ENCODE results near the gene MALRD1. TPM values are rescaled to one million over a fixed set of nuclear protein-coding genes. Genes with fewer than 3 reads are reported as not detected.

MALRD1 gene
- total RNA-seq (2014; rRNA removed; shearing (Covaris generic)) (0.13 TPM in 1 of 2 replicates, not detected in the other), polyA plus RNA-seq (2016; fragmentation: Nextera tagmentation; extraction: Ambion mirVana) (0.45 and 0.49 TPM in 2 replicates)

GRCh38 chr10:19048489-19048888 lies at the start of gene MALRD1:
Gene MALRD1 (plus strand): TSS chr10:19048801. CDS start chr10:19048939, 138 bp downstream.
- WGBS, 2 experiments (ENCODE audit: low coverage in 1 of 2, low lambda C conversion rate in 2 of 2, missing lambda C conversion rate in 2 of 2) = 78 to 81% methylated on average over 1 of the region's 1 CpG
- no peaks in the 10 kb centered on the region for H3K27me3 ChIP-seq (replicated peaks; ENCODE audit: insufficient read depth)
- no peaks in the 10 kb centered on the region for H4K20me1 ChIP-seq (ENCODE audit: insufficient read depth)
- no peak within 1 kb of the TSS for H2AFZ ChIP-seq
- H3K9ac ChIP-seq = no peak within 1 kb of the TSS
- no peaks in the 10 kb centered on the region for H3K79me2 ChIP-seq (ENCODE audit: insufficient read depth)
- in situ Hi-C loops (cut with MboI) = no loop called here
- H3K4me2 ChIP-seq (ENCODE audit: unreplicated experiment) = no peak within 1 kb of the TSS
- no peak for TF ChIP-seq EZH2 (IDR thresholded peaks at IDR 0.05; ENCODE audit: insufficient read depth, poor library complexity, severe bottlenecking)
- no peak for TF ChIP-seq EZH2phosphoT487 (IDR thresholded peaks at IDR 0.05; ENCODE audit: insufficient read depth, low read depth)
- H3K27ac ChIP-seq = no peak within 1 kb of the TSS
- H3F3A ChIP-seq (ENCODE audit: insufficient read depth) = no peaks in the 10 kb centered on the region
- no peak within 1 kb of the TSS for H3K4me3 ChIP-seq
- no peaks in the 10 kb centered on the region for H3K9me3 ChIP-seq (ENCODE audit: low read depth)
- no peaks in the 10 kb centered on the region for H3K4me1 ChIP-seq (ENCODE audit: insufficient read depth)
- DNase-seq = no peak
- H3K9me2 ChIP-seq (ENCODE audit: insufficient read depth) = no peaks in the 10 kb centered on the region
- no peaks in the 10 kb centered on the region for H3K36me3 ChIP-seq (ENCODE audit: low read depth)

GRCh38 chr10:19003341-19003740 lies 45.3 kb upstream of the MALRD1 start:
- H3K79me2 ChIP-seq (ENCODE audit: insufficient read depth) = no peaks in the 10 kb centered on the region
- H3K36me3 ChIP-seq (ENCODE audit: low read depth) = no peaks in the 10 kb centered on the region
- no peak overlapping the region for H3K9ac ChIP-seq
- in situ Hi-C loops (cut with MboI) = no loop called here
- H2AFZ ChIP-seq = no peak overlapping the region
- H3K27ac ChIP-seq = no peak overlapping the region
- TF ChIP-seq EZH2phosphoT487 (IDR thresholded peaks at IDR 0.05; ENCODE audit: insufficient read depth, low read depth) = no peak
- no peak for TF ChIP-seq EZH2 (IDR thresholded peaks at IDR 0.05; ENCODE audit: insufficient read depth, poor library complexity, severe bottlenecking)
- no peaks in the 10 kb centered on the region for H3K9me2 ChIP-seq (ENCODE audit: insufficient read depth)
- H3K9me3 ChIP-seq (ENCODE audit: low read depth) = no peaks in the 10 kb centered on the region
- H3K4me2 ChIP-seq (ENCODE audit: unreplicated experiment) = no peak overlapping the region
- no peaks in the 10 kb centered on the region for H3K27me3 ChIP-seq (replicated peaks; ENCODE audit: insufficient read depth)
- H3K4me3 ChIP-seq = no peak overlapping the region
- no peaks in the 10 kb centered on the region for H4K20me1 ChIP-seq (ENCODE audit: insufficient read depth)
- H3K4me1 ChIP-seq (ENCODE audit: insufficient read depth) = no peaks in the 10 kb centered on the region
- no peaks in the 10 kb centered on the region for H3F3A ChIP-seq (ENCODE audit: insufficient read depth)
- no peak for DNase-seq
- WGBS, 2 experiments (ENCODE audit: low coverage in 1 of 2, low lambda C conversion rate in 2 of 2, missing lambda C conversion rate in 2 of 2) = 35 to 38% methylated on average over 3 of the region's 3 CpGs

- no peaks in the 10 kb centered on the region for H3K9me3 ChIP-seq (ENCODE audit: low read depth)
Observed at GRCh38 chr10:19012111-19012510, 36.5 kb upstream of the MALRD1 start.

GRCh38 chr10:19014034-19014433 lies 34.6 kb upstream of the MALRD1 start:
- Histone ChIP-seq H3K4me3 (no peak overlapping the region), H3K27me3 (replicated peaks; ENCODE audit: insufficient read depth) (no peaks in the 10 kb centered on the region), H3K79me2 (ENCODE audit: insufficient read depth) (no peaks in the 10 kb centered on the region), H3K9me3 (ENCODE audit: low read depth) (no peaks in the 10 kb centered on the region), H3K9ac (0 out of 2 replicates have a peak overlapping the region, but pooled peaks have one; percentile 21), H3K36me3 (ENCODE audit: low read depth) (no peaks in the 10 kb centered on the region), H3K9me2 (ENCODE audit: insufficient read depth) (no peaks in the 10 kb centered on the region), H2AFZ (no peak overlapping the region), H3K27ac (peak overlapping the region; percentile 47), H3F3A (ENCODE audit: insufficient read depth) (no peaks in the 10 kb centered on the region), H3K4me1 (ENCODE audit: insufficient read depth) (no peaks in the 10 kb centered on the region), H4K20me1 (ENCODE audit: insufficient read depth) (no peaks in the 10 kb centered on the region), H3K4me2 (ENCODE audit: unreplicated experiment) (no peak overlapping the region)
- no peak for TF ChIP-seq EZH2phosphoT487 (IDR thresholded peaks at IDR 0.05; ENCODE audit: insufficient read depth, low read depth)
- no peak for TF ChIP-seq EZH2 (IDR thresholded peaks at IDR 0.05; ENCODE audit: insufficient read depth, poor library complexity, severe bottlenecking)
- in situ Hi-C loops (cut with MboI) = no loop called here
- peak; percentile 74 for DNase-seq

More at GRCh38 chr10:19012111-19012510, 36.5 kb upstream of the MALRD1 start:
- Histone ChIP-seq H3K4me1 (ENCODE audit: insufficient read depth) (no peaks in the 10 kb centered on the region), H3K4me2 (ENCODE audit: unreplicated experiment) (no peak overlapping the region), H3F3A (ENCODE audit: insufficient read depth) (no peaks in the 10 kb centered on the region), H3K27me3 (replicated peaks; ENCODE audit: insufficient read depth) (no peaks in the 10 kb centered on the region), H3K79me2 (ENCODE audit: insufficient read depth) (no peaks in the 10 kb centered on the region), H3K4me3 (no peak overlapping the region), H2AFZ (no peak overlapping the region), H4K20me1 (ENCODE audit: insufficient read depth) (no peaks in the 10 kb centered on the region), H3K27ac (no peak overlapping the region), H3K9me2 (ENCODE audit: insufficient read depth) (no peaks in the 10 kb centered on the region), H3K9ac (no peak overlapping the region), H3K36me3 (ENCODE audit: low read depth) (no peaks in the 10 kb centered on the region)
- TF ChIP-seq EZH2phosphoT487 (IDR thresholded peaks at IDR 0.05; ENCODE audit: insufficient read depth, low read depth) = no peak
- TF ChIP-seq EZH2 (IDR thresholded peaks at IDR 0.05; ENCODE audit: insufficient read depth, poor library complexity, severe bottlenecking) = no peak
- 68 to 69% methylated on average over 2 of the region's 2 CpGs for WGBS, 2 experiments (ENCODE audit: low coverage in 1 of 2, low lambda C conversion rate in 2 of 2, missing lambda C conversion rate in 2 of 2)
- DNase-seq = no peak
- in situ Hi-C loops (cut with MboI) = no loop called here

- H3K79me2 ChIP-seq (ENCODE audit: insufficient read depth) = no peaks in the 10 kb centered on the region
- H3F3A ChIP-seq (ENCODE audit: insufficient read depth) = no peaks in the 10 kb centered on the region
- H2AFZ ChIP-seq = no peak overlapping the region
- no peaks in the 10 kb centered on the region for H3K9me3 ChIP-seq (ENCODE audit: low read depth)
- no peaks in the 10 kb centered on the region for H3K36me3 ChIP-seq (ENCODE audit: low read depth)
- in situ Hi-C loops (cut with MboI) = no loop called here
- no peak overlapping the region for H3K4me2 ChIP-seq (ENCODE audit: unreplicated experiment)
- H3K27me3 ChIP-seq (replicated peaks; ENCODE audit: insufficient read depth) = no peaks in the 10 kb centered on the region
- H3K9me2 ChIP-seq (ENCODE audit: insufficient read depth) = no peaks in the 10 kb centered on the region
- no peak overlapping the region for H3K9ac ChIP-seq
- no peak overlapping the region for H3K27ac ChIP-seq
- DNase-seq = peak; percentile 9
- H4K20me1 ChIP-seq (ENCODE audit: insufficient read depth) = no peaks in the 10 kb centered on the region
- H3K4me1 ChIP-seq (ENCODE audit: insufficient read depth) = no peaks in the 10 kb centered on the region
- TF ChIP-seq EZH2phosphoT487 (IDR thresholded peaks at IDR 0.05; ENCODE audit: insufficient read depth, low read depth) (no peak), EZH2 (IDR thresholded peaks at IDR 0.05; ENCODE audit: insufficient read depth, poor library complexity, severe bottlenecking) (no peak)
- no peak overlapping the region for H3K4me3 ChIP-seq
Observed at GRCh38 chr10:19014498-19014897, 34.1 kb upstream of the MALRD1 start.

Data from GM23248 (cell line).